ENCODE measurements around the gene CD72. TPM values are rescaled to one million over a fixed set of nuclear protein-coding genes. Genes with fewer than 3 reads are reported as not detected.

CD72 gene
- total RNA-seq, 2 experiments from 2014 or later: 67.6 to 91.4 TPM

DNA sequence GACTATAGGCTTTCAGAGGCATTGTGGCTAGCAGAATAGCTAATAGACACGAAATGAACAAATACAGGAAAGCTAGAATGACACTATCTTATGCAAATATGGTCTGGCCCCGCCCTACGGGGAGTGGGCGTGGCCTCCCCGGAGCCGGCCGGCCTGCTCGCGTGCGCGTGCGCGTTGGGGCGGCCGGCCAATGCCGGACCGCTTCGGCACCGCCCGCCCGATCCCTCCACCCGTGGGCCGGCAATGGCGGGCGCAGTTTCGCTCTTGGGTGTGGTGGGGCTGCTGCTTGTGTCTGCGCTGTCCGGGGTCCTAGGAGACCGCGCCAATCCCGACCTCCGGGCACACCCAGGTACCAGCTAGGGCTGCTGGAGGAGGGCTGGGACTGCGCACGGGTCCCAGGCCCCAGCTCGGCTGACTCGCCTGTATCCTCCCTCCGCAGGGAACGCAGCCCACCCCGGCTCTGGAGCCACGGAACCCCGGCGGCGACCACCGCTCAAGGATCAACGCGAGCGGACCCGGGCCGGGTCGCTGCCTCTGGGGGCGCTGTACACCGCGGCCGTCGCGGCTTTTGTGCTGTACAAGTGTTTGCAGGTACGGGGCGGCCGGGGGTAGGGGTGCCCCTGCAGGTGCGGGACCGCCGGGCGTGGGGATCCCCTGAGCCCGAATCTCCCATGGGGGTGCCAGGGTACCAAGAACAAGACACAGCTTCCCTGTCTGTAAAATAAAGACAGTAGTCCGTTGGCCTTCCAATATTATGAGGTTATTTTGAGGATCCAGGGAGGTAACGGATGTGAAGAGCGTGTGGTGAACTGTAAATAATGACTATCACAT lies 40.1 kb upstream of the CD72 start, which contains the start of gene CCDC107:
CCDC107 (plus strand) TSS at position 156 of the 831 bp plus-strand sequence; CDS start at position 244, 88 bp downstream.
- no peaks in the 10 kb centered on the region for H3K9me2 ChIP-seq (ENCODE audit: insufficient read depth, low read length)
- DNase-seq (ENCODE audit: low spot score): peak; percentile 91
- POLR2A ChIA-PET: interaction anchor here (0.6 to 3.9 kb wide), 9 partner anchors 11 to 73 kb away, joined by 3 to 47 read pairs (median 6); partner anchors contain the start of genes CREB3, TESK1 and TLN1
- no TSS peak for BruUV-seq (replicated peaks)
- intact Hi-C loops (cut with micrococcal nuclease; ENCODE audit: unreplicated experiment): loop anchor here (2.0 to 5.0 kb wide), 5 partner anchors 38 to 169 kb away; partner anchors contain the start of genes CD72, FAM221B, TESK1 and TMEM8B
- H3K27ac ChIP-seq (ENCODE audit: low read depth, low read length, poor library complexity, severe bottlenecking): peak within 1 kb of the TSS; percentile 84
- H3K36me3 ChIP-seq (ENCODE audit: insufficient read depth, low read length): peaks cover 34% of the 10 kb centered on the region
- H3K4me1 ChIP-seq (ENCODE audit: insufficient read depth, low read length, poor library complexity, severe bottlenecking): peaks cover 65% of the 10 kb centered on the region
- no peaks in the 10 kb centered on the region for H3K9me3 ChIP-seq (ENCODE audit: low read length)
- TF ChIP-seq, protein P1, sequence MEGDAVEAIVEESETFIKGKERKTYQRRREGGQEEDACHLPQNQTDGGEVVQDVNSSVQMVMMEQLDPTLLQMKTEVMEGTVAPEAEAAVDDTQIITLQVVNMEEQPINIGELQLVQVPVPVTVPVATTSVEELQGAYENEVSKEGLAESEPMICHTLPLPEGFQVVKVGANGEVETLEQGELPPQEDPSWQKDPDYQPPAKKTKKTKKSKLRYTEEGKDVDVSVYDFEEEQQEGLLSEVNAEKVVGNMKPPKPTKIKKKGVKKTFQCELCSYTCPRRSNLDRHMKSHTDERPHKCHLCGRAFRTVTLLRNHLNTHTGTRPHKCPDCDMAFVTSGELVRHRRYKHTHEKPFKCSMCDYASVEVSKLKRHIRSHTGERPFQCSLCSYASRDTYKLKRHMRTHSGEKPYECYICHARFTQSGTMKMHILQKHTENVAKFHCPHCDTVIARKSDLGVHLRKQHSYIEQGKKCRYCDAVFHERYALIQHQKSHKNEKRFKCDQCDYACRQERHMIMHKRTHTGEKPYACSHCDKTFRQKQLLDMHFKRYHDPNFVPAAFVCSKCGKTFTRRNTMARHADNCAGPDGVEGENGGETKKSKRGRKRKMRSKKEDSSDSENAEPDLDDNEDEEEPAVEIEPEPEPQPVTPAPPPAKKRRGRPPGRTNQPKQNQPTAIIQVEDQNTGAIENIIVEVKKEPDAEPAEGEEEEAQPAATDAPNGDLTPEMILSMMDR (conservative IDR thresholded peaks at IDR 0.05; ENCODE audit: low read length): peak; percentile 85
- no peak for TF ChIP-seq EZH2phosphoT487 (IDR thresholded peaks at IDR 0.05; ENCODE audit: borderline replicate concordance, low read depth, low read length)
- peak within 1 kb of the TSS; percentile 81 for H3K4me3 ChIP-seq (ENCODE audit: low read depth, low read length, poor library complexity, severe bottlenecking)
- peaks cover 19% of the 10 kb centered on the region; the same call in 1 of the 2 replicates for H3K79me2 ChIP-seq (ENCODE audit: insufficient read depth, low read depth, low read length)
- H4K20me1 ChIP-seq (ENCODE audit: insufficient read depth, low read length): 0 out of 2 replicates have a peak, but pooled peaks cover 5% of the 10 kb centered on the region
- peak within 1 kb of the TSS; percentile 96 for H3K4me2 ChIP-seq (ENCODE audit: low read length)
- H2AFZ ChIP-seq (ENCODE audit: low read length): peak within 1 kb of the TSS; percentile 62; the same call in 1 of the 2 replicates
- CTCF ChIA-PET (ENCODE audit: unreplicated experiment): interaction anchor here (0.9 to 2.0 kb wide), 6 partner anchors 11 to 69 kb away, joined by 3 to 15 read pairs (median 4); partner anchors contain the start of gene TESK1

GRCh38 chr9:35657546-35658136 lies 39.4 kb upstream of the CD72 start, which contains the start of gene RMRP:
RMRP (minus strand) TSS chr9:35658019.
- peak within 1 kb of the TSS; percentile 81 for H3K4me3 ChIP-seq (ENCODE audit: low read depth, low read length, poor library complexity, severe bottlenecking)

More at GRCh38 chr9:35657546-35658136, 39.4 kb upstream of the CD72 start, which contains the start of gene RMRP:
- H3K9me3 ChIP-seq (ENCODE audit: low read length): no peaks in the 10 kb centered on the region
- TF ChIP-seq, protein P1 (conservative IDR thresholded peaks at IDR 0.05; ENCODE audit: low read length): 0 out of 2 replicates have a peak, but pooled peaks have one; percentile 27
- TF ChIP-seq EZH2phosphoT487 (IDR thresholded peaks at IDR 0.05; ENCODE audit: borderline replicate concordance, low read depth, low read length): no peak
- peak; percentile 96 for DNase-seq (ENCODE audit: low spot score)
- peak within 1 kb of the TSS; percentile 62; the same call in 1 of the 2 replicates for H2AFZ ChIP-seq (ENCODE audit: low read length)
- H3K36me3 ChIP-seq (ENCODE audit: insufficient read depth, low read length): peaks cover 27% of the 10 kb centered on the region
- peak within 1 kb of the TSS; percentile 96 for H3K4me2 ChIP-seq (ENCODE audit: low read length)
- no TSS peak for BruUV-seq (replicated peaks)
- H3K27ac ChIP-seq (ENCODE audit: low read depth, low read length, poor library complexity, severe bottlenecking): peak within 1 kb of the TSS; percentile 84
- ChIA-PET CTCF (ENCODE audit: unreplicated experiment) (interaction anchor here (0.9 to 2.0 kb wide), 4 partner anchors 10 to 58 kb away, joined by 3 to 15 read pairs (median 4); no protein-coding TSS in a partner anchor), POLR2A (interaction anchor here (0.6 to 3.9 kb wide), 11 partner anchors 10 to 91 kb away, joined by 3 to 47 read pairs (median 5); partner anchors contain the start of genes CREB3, TESK1 and TLN1)
- intact Hi-C loops (cut with micrococcal nuclease; ENCODE audit: unreplicated experiment): loop anchor here (2.0 to 5.0 kb wide), 6 partner anchors 39 to 170 kb away; partner anchors contain the start of genes CD72, FAM221B, HINT2 and TESK1
- 0 out of 2 replicates have a peak, but pooled peaks cover 5% of the 10 kb centered on the region for H4K20me1 ChIP-seq (ENCODE audit: insufficient read depth, low read length)
- H3K4me1 ChIP-seq (ENCODE audit: insufficient read depth, low read length, poor library complexity, severe bottlenecking): peaks cover 64% of the 10 kb centered on the region
- H3K79me2 ChIP-seq (ENCODE audit: insufficient read depth, low read depth, low read length): peaks cover 14% of the 10 kb centered on the region; the same call in 1 of the 2 replicates
- no peaks in the 10 kb centered on the region for H3K9me2 ChIP-seq (ENCODE audit: insufficient read depth, low read length)
